Small intestine (tissue), 7 donors: ENCODE measurements around the gene TRAF5. TPM values are rescaled to one million over a fixed set of nuclear protein-coding genes. Genes with fewer than 3 reads are reported as not detected.

Experiments
- DNase-seq, 2 donors: peaks; one replicate each; pipeline versions ENCODE4 v3.0.0 to v3.0.0-alpha.2; 2013
- FAIRE-seq: peaks from 2 replicates; lab custom pipeline; 2012; peaks lifted over from hg19 to GRCh38; lab: Jason Lieb, UNC
- H3K27ac ChIP-seq, 3 donors: one replicate each; pipeline ENCODE4 v1.5.1; 2013; ENCODE audit warnings: low read length in 2 of 3, mild to moderate bottlenecking in 2 of 3, control low read depth in 1 of 3, inconsistent platforms in 1 of 3, low read depth in 1 of 3, moderate library complexity in 1 of 3
- H3K27me3 ChIP-seq, 3 donors: one replicate each; pipeline ENCODE4 v1.6.1; 2013; ENCODE audit warnings: low read length in 3 of 3, inconsistent platforms in 1 of 3; ENCODE audit not compliant: control insufficient read depth in 3 of 3, insufficient read depth in 3 of 3
- H3K36me3 ChIP-seq, 3 donors: one replicate each; pipeline ENCODE4 v1.6.1; 2013; ENCODE audit warnings: low read length in 3 of 3, inconsistent platforms in 1 of 3, low read depth in 1 of 3, mild to moderate bottlenecking in 1 of 3, moderate library complexity in 1 of 3; ENCODE audit not compliant: control insufficient read depth in 3 of 3, insufficient read depth in 2 of 3
- H3K4me1 ChIP-seq, 3 donors: one replicate each; pipeline ENCODE4 v1.6.1; 2013; ENCODE audit warnings: low read length in 2 of 3, inconsistent platforms in 1 of 3, low read depth in 1 of 3, mild to moderate bottlenecking in 1 of 3, moderate library complexity in 1 of 3; ENCODE audit not compliant: control insufficient read depth in 3 of 3, insufficient read depth in 2 of 3
- H3K4me3 ChIP-seq, 3 donors: one replicate each; pipeline ENCODE4 v1.5.1; 2013; ENCODE audit warnings: low read length in 3 of 3, control low read depth in 1 of 3, inconsistent platforms in 1 of 3, low read depth in 1 of 3, mild to moderate bottlenecking in 1 of 3, moderate library complexity in 1 of 3
- H3K9me3 ChIP-seq, 2 donors: one replicate each; pipeline ENCODE4 v1.6.1; 2013; ENCODE audit warnings: low read depth in 1 of 2, low read length in 1 of 2; ENCODE audit not compliant: control insufficient read depth in 2 of 2, insufficient read depth in 1 of 2
- WGBS, 3 donors: extraction: QIAGEN DNeasy Blood & Tissue Kit; methylation state at CpG; one replicate each; pipeline ENCODE4 v1.1.7; 2013; 5-methylcytosine and 5-hydroxymethylcytosine counted together
- polyA plus RNA-seq, 4 donors: library from polyadenylated mRNA; stranded (reverse) in 3 of 4; unstranded in 1 of 4; fragments of 200-250 nt in 3 of 4; fragments of 120-200 nt in 1 of 4; gene quantifications; one replicate each; pipeline versions ENCODE4 v1.2.1 to v1.2.3, GENCODE V29; 2013
- donor health status: healthy with polysubstance abuse.
- donor health status: control.
- donor health status: control.
- donor health status: Bipolar disorder and iron deficiency.
- donor health status: healthy.

Gene TRAF5
- polyA plus RNA-seq, 4 donors = 0.67 to 11.9 (median 3.7) TPM

DNA sequence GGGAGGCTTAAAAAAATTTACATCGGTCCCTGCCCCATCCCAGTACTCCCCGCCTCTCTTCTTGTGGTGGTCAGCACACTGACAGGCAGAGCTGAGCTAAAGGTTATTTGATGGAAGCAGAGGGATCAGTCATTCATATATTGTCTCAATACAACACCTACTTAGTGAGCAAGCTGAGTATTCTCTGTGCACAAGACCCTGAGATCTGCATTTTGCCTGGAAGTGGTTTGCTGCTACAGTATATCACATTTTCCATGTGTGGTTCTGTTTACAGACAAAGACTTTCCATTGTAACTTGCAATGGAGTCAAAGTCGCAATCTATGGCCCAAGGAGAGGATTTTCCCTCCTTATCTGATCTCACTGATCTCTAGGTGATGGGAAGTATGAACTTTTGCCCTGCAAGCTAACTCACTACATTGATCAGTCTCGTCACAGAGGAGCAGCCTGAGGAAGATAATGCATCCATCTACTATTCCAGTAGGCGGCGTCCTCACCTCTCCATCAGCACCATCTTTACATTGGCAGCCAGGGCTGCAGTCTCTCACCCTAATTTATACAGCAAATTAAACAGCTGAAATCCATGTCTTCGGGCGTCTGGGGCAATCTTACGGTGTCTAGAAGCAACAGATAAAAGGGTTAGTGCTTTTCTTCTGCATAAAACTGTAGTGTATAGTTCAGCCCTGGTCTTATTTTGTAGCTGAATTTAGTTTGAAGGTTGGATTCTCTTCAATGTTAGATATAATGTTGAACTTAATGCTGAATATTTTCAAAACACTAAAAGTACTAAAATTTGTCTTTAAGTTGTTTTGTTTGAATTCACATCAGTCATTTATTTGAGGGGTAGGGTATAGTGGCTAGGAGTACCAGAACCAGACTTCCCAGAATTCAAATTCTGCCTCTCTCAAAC is 3.2 kb upstream of the TRAF5 start:
- Histone ChIP-seq H3K4me1 (peaks cover 0 to 5% (median 0%) of the 10 kb centered on the region in 3 donors), H3K36me3 (no peaks in the 10 kb centered on the region), H3K27me3 (no peaks in the 10 kb centered on the region), H3K4me3 (no peak overlapping the region), H3K9me3 (no peaks in the 10 kb centered on the region), H3K27ac (no peak overlapping the region)
- DNase-seq = peak; percentile 78 to 81
- FAIRE-seq = no peak
- WGBS, 3 donors = 20 to 26% (median 23%) methylated on average over 9 of the region's 9 CpGs

DNA sequence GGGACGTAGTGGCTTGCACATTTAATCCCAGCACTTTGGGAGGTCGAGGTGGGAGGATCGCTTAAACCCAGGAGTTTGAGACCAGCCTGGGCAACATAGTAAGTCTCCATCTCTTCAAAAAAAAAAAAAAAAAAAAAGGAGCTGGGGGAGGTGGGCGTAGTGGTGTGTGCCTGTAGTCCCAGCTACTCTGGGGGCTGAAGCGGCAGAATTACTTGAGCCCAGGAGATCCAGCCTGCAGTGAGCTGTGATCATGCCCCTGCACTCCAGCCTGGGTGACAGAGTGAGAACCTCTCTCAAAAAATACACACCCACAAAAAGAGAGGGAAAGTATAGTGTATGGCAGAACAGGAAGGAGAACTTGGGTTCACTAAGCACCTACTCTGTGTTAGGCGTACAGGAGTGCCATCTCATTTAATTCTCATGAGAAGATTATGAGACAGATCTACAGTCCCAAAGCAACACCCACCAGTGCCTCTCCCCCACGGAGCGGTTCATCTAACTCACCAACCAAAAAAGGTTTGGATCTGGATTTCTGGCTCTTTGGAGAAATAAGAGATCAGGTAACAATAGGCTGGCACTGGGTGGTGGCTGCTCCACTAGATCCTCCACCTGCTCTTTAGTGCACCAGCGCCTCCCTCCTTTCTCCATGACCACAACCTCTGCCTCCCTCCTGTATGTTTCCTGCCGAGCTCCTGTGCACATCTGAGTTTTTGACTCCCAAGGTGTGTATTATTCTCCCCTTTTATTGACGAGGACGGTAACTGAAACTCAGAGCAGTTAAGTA is 1.4 kb upstream of the TRAF5 start:
- peaks cover 0 to 5% (median 3%) of the 10 kb centered on the region in 3 donors for H3K4me1 ChIP-seq
- no peak overlapping the region for H3K4me3 ChIP-seq
- no peaks in the 10 kb centered on the region for H3K27me3 ChIP-seq
- H3K27ac ChIP-seq = no peak overlapping the region
- FAIRE-seq = no peak
- no peak for DNase-seq
- peaks cover 0 to 3% (median 0%) of the 10 kb centered on the region in 3 donors for H3K36me3 ChIP-seq
- 69 to 87% (median 74%) methylated on average over 12 of the region's 12 CpGs for WGBS, 3 donors
- H3K9me3 ChIP-seq = no peaks in the 10 kb centered on the region

DNA sequence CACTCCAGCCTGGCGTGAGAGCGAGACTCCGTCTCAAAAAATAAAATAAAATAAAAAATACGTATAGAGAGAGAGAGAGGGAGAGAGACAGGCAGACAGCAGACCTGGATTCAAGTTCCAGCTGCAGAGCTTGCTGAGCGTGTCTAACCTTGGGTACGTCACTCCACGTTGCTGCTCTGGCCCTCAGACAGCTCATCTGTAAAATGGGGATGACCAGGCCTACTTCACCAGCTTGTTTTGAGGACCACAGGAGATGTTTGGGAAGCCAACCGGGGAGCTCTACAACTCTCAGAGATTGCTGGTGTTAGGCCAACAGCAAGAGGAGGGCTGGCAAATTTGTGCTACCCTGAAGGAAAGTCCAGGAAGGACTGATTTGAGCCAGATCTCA is 499 bp upstream of the TRAF5 start:
- DNase-seq (no peak), FAIRE-seq (no peak)
- Histone ChIP-seq H3K9me3 (no peaks in the 10 kb centered on the region), H3K4me1 (peaks cover 0 to 7% (median 5%) of the 10 kb centered on the region in 3 donors), H3K36me3 (peaks cover 0 to 3% (median 0%) of the 10 kb centered on the region in 3 donors), H3K4me3 (peak overlapping the region in 2 of 3 donors; percentile 65 to 70), H3K27ac (peak overlapping the region in 2 of 3 donors; percentile 5 to 89), H3K27me3 (no peaks in the 10 kb centered on the region)
- 65 to 78% (median 70%) methylated on average over 8 of the region's 8 CpGs for WGBS, 3 donors

DNA sequence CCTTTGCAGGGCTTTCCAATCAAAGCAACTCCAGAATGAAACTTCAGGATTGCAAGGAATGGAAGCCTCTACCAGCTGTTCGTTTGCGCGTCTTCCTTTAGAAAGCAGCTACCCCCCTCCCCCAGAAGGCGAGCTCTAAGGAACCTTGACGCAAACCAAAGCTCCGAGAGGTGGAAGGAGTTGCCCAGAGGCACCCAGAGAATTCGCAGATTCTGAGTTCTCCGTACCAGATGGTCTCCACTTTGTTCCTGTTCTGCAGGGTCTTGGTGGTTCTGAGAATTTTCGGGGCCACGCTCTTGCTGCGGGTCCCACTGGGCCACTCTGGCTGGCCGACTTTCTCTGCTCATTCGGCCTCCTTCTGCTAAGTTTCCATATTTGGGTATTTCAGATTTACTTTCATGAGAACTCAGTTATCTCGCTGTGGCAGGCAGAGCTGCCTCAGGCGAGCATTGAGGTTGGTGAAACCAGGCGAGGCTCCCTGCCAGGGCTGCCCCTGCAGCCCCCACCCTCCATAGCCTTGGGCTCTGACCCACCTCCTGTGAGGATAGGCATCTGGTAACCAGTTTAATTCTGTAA is 801 bp downstream of the TRAF5 start:
- DNase-seq (peak; percentile 51 to 64), FAIRE-seq (no peak)
- H3K36me3 ChIP-seq = peaks cover 0 to 3% (median 0%) of the 10 kb centered on the region in 3 donors
- H3K4me1 ChIP-seq = peaks cover 0 to 14% (median 12%) of the 10 kb centered on the region in 3 donors
- H3K27ac ChIP-seq = peak overlapping the region; percentile 23 to 89 (median 52)
- 2 to 6% (median 3%) methylated on average over 16 of the region's 16 CpGs for WGBS, 3 donors
- H3K4me3 ChIP-seq = peak overlapping the region; percentile 65 to 92 (median 70)
- no peaks in the 10 kb centered on the region for H3K9me3 ChIP-seq
- no peaks in the 10 kb centered on the region for H3K27me3 ChIP-seq

DNA sequence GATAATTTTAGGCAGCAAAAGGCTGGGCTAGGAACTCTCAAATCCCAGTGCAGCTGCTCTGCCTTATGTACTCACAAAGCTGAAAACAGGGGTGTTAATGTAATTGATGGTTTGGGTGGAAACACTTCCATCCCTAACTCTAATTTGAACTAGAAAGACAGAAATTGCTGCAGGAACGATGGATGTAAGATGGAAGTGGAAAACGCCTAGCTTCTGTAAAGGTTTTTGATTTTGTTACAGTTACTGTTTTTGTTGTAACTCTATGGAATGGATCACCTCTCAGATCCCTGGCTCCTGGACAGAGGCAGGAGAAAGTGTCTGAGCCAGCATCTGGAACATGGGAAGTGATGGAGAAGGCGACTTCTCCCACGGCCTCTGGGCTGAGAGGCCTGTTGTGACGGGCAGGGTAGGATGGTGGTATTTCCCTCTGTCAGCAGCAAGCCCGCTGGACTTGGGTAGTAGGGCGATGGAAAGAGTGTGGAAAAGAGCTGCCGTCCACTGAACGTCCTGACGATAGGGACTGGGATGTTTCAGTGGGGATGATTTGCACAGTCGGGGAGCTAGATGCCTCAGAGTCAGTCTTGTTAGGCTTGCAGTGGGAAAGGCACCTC is 1.6 kb downstream of the TRAF5 start:
- WGBS, 3 donors = 45 to 77% (median 51%) methylated on average over 11 of the region's 11 CpGs
- peak overlapping the region in 1 of 3 donors; percentile 65 for H3K4me3 ChIP-seq
- H3K27me3 ChIP-seq = no peaks in the 10 kb centered on the region
- DNase-seq (no peak), FAIRE-seq (no peak)
- peak overlapping the region in 2 of 3 donors; percentile 62 to 89 for H3K27ac ChIP-seq
- peaks cover 0 to 16% (median 13%) of the 10 kb centered on the region in 3 donors for H3K4me1 ChIP-seq
- no peaks in the 10 kb centered on the region for H3K9me3 ChIP-seq
- peaks cover 0 to 3% (median 0%) of the 10 kb centered on the region in 3 donors for H3K36me3 ChIP-seq

DNA sequence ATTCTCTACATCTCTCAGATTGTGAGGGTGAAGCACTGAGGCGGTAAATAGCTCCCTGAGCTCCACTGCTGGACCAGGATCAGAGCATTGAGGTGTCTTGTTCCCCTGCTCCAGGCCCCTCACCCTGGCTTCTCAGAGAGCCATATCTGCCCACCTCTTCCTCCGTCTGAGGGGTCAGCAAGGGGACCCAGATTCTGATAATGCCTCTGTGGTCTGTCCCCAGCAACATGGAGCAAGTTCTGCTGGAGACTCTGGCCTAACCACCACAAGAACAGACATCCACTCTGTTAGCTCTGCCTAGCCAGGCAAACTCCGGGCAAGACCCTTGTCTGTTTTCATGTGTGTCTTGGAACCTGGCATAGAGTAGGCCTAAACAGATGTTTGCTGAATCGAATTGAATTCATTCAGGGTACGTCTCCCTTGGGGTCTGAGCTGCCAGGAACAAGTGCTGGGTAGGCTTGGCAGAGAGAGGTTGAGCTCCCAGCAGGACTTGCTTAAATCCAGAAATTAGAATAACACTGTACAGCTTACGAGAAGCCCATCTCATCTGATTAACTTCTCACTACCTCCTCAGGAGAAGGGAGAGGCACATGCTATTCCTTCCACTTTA is 2.3 kb downstream of the TRAF5 start:
- H3K27ac ChIP-seq = peak overlapping the region in 1 of 3 donors; percentile 30
- 45 to 77% (median 52%) methylated on average over 6 of the region's 6 CpGs for WGBS, 3 donors
- H3K4me3 ChIP-seq = no peak overlapping the region
- H3K9me3 ChIP-seq = no peaks in the 10 kb centered on the region
- H3K4me1 ChIP-seq = peaks cover 0 to 16% (median 14%) of the 10 kb centered on the region in 3 donors
- no peak for DNase-seq
- H3K36me3 ChIP-seq = peaks cover 0 to 3% (median 0%) of the 10 kb centered on the region in 3 donors
- no peak for FAIRE-seq
- H3K27me3 ChIP-seq = no peaks in the 10 kb centered on the region

DNA sequence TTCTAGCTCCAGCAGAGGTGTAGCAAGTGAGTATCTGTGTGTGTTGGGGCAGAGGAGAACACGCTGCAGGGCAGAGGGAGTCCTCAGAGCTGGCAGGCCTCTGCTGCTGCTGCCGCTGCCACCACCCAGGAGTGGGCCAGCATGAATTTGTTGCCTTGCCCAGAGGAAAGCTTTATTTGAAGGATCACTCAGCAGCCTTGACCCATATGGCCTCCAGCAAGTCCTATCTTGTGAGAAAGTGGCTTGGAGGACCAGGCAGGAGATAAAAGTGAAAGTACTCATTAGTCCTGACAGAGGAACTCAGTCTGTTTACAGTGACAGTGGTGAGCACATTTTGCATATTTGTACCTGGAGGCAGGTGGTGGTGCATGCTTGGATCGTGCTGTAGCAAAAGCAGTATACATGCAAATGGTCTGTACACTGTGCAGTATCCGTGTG is 3.1 kb downstream of the TRAF5 start:
- Histone ChIP-seq H3K36me3 (peaks cover 0 to 3% (median 0%) of the 10 kb centered on the region in 3 donors), H3K27me3 (no peaks in the 10 kb centered on the region), H3K27ac (peak overlapping the region in 1 of 3 donors; percentile 34), H3K9me3 (no peaks in the 10 kb centered on the region), H3K4me3 (peak overlapping the region in 1 of 3 donors; percentile 4), H3K4me1 (peaks cover 0 to 18% (median 16%) of the 10 kb centered on the region in 3 donors)
- WGBS, 3 donors = 23 to 50% (median 27%) methylated on average over 4 of the region's 4 CpGs
- DNase-seq (peak in 1 of 2 donors; percentile 56), FAIRE-seq (no peak)
